GM18907 (cell line): ENCODE measurements around the gene NAT16.
"Not testable (repeated sequence)": the region's sequence is repeated elsewhere in the genome, so short reads cannot be mapped to it uniquely, and the experiment has no call there.

Source experiments
- ATAC-seq: cut with Tn5 transposase; IDR thresholded peaks from one replicate; pipeline ENCODE4 v1.9.1; 2021; ENCODE audit warnings: mild to moderate bottlenecking, moderate library complexity; ENCODE audit not compliant: unreplicated experiment

NAT16 gene

DNA sequence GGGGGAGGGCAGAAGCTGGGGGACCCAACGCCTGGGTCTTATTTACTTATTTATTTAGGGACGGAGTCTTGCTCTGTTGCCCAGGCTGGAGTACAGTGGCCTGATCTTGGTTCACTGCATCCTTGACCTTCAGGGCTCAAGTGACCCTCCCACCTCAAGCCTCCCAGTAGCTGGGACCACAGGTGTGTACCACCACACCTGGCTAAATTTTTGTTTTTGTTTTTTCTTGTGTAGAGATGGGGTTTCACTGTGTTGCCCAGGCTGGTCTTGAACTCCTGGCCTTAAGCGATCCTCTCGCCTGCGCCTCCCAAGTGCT lies 22.5 kb upstream of the NAT16 start:
- no peak for ATAC-seq

DNA sequence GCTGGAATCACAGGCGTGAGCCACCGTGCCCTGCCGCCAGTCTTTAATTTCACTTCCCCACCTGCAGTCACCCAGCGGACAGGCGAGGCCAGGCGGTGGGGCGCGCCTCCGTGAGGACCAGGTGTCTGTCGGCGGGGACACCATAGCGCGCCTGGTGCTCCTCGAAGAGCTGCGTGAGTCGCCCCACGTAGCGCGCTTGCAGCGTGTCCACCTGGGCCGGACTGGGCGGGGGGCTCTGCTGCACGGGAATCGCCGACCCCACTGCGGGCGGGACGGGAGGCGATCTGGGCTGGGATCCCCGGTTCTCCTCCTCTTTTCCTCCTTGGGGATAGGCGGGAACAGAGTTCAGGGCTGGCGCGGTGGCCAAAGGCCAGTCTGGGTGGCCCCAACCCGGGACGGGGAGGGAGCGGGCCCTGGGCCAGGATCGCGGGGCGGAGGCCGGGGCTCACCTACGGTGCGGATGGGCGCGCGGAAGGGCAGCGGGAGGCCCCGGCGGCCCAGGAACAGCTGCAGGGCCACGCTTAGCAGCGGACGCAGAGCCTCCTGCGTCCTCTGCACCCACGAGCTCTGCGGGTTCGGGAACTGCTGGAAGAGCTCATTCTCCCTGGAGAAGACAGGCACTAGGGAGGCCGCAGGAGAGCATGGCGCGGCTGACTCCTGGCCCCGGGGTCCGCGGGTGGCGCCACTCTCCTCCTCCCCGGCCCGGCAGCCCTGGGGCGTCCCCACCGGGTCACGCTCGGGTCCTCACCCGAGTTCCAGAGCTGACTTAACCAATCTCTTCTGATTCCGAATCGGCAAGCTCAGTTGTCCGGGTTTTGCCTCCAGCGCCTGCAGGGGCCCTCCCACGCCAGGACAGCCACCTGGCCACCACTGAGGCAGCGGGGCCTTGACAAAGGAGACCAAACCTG lies 21.9 kb upstream of the NAT16 start:
- no peak for ATAC-seq

DNA sequence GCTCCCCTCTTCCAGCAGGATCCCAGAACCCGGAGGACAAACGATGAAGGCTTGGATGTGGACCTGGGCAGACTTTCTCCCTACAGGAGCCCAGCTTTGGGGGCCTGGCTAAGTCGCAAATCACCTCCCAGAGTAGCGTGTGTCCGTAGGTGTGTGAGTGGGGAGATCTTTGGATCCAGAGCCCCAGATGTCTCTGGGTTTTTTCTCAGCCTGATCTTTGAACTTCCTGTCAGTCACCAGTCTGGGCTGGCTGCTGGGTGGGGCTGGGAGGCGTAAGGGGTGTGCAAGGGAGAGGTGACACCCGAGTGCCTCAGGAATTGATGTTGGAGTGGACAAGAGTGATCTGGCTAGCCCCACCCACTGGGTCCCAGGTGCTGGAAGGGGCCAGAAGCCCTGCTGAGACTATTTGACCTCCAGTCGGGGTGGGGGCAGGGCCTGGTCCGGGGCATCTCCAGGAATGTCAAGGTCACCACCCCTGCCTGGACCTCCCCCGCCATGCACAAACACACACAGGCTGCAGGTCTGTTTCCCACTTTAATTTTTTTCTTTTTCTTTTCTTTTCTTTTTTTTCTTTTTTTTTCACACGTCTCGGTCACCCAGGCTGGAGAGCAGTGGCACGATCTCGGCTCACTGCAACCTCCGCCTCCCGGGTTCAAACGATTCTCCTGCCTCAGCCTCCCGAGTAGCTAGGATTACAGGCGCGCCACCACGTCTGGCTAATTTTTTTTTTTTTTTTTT lies 20.9 kb upstream of the NAT16 start, which contains the start of gene MOGAT3:
Gene MOGAT3, minus strand, starts transcription at position 175 of the 738 bp plus-strand sequence. CDS start 182 bp downstream, outside the sequence.
- no peak for ATAC-seq

DNA sequence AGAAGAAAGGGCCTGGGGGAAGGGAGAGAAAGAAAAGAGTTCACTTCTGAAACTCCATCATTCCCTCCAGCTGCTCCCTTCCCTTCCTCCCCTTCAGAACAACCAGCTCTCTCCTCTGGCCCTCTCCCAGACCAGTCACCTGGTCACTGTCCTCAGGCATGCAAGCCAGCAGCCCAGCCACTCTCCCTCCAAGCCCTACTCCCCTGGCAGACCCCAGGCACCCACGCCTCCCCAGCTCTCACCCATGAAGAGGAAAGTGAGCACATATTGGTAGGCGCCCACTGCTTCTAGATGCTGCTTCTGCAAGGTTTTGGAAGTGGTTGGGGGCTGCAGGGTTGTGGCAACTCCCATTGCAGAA lies 20.4 kb upstream of the NAT16 start:
- ATAC-seq: no peak

DNA sequence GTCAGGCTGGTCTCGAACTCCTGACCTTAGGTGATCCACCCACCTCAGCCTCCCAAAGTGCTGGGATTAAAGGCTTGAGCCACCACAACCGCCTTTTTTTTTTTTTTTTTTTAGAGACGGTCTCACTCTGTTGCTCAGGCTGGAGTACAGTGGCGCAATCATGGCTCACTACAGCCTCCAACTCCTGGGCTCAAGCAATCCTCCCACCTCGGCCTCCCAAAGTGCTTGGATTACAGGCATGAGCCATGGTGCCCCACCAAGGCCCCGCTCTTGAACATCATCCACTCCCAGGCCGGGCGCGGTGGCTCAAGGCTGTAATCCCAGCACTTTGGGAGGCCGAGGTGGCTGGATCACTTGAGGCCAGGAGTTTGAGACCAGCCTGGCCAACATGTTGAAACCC lies 19.4 kb upstream of the NAT16 start:
- ATAC-seq: not testable (repeated sequence)

DNA sequence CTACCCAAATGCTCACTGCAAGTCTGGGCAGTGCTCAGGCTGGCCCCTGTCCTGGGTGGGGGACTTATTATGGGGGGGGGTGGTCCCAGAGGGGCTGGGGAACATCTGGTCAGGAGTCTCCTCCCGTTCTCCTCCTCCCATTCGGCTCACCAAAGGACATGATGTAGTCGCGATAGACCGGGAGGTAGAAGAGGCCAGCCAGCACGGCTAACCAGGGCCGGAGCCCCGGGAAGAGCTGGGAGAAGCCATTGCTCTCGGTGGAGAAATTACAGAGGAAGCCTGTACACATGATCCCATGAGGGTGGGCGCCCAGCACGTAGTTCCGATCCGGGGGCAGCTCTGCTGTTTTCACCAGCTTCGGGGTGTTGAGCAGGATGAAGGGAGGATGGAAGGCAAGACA lies 18.4 kb upstream of the NAT16 start:
- no peak for ATAC-seq

DNA sequence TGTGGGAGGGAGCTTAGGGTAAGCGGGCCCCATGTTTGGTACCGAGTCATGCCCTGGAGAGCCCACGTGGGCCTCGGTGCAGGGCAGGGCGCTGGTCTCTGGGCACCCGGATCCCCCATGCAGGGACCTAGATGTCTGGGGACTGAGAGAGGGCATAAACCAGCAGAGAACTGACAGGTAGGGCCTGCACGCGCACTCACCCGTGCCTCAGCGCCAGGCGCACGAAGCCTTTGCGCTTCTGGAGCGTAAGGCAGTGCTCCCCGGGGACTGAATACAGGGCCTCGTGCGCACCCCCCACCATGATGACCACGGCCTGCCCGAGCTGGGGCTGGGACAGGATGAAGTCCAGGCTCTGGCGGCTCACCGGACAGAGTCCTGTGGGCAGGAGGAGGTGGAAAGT lies 17.9 kb upstream of the NAT16 start:
- no peak for ATAC-seq

DNA sequence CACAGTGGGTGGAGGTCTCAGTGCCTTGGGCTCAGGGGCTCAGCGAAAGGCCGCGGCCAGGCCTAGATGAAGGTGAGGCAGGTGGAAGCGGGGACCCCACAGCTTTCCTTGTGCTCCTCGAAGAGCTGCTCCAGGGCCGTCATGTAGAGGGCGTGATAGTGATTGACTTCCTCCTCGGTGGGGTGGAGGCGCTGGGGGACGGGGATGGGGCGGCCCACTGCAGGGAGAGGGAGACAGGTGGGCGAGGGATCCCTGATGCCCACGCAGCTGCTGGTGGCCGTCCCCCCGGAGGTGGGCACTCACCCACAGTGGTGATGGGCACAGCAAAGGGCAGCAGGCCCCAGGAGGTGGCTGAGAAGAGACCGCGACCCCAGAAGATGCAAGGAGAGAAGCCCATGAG lies 15.8 kb upstream of the NAT16 start:
- no peak for ATAC-seq

DNA sequence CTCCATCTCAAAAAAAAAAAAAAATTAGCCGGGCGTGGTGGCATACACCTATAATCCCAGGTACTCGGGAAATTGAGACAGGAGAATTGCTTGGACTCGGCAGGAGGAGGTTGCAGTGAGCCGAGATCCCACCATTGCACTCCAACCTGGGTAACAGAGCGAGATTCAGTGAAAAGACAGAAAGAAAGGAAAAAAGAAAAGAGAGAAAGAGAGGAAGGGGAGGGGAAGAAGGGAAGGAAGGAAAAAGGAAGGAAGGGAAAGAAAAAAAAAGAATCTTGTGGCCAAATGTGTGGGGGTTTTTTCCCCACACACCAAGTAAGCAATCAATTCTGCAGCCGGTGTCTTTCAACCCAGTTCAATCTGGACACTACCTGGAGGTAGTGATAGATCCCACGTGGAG lies 9.0 kb upstream of the NAT16 start:
- ATAC-seq: no peak

DNA sequence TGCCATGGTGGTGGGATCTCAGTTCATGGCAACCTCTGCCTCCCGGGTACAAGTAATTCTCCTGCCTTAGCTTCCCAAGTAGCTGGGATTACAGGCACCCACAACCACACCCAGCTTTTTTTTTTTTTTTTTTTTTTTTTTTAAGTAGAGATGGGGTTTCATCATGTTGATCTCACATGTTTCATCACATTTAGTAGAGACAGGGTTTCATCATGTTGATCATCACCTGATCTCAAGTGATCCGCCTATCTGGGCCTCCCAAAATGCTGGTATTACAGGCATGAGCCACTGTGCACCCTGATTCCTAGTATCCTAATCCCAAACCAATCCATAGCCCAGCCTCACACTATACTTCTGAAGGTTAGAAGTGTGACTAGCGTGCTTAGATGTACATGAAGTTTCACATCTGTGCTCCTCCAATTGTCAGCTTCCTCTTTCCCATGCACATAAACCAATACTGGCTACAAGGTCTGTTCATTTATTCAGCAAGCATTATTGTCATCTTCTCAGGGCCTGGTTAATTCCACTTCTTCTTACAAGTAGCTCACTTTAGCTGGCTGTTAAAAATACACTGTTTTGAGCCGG lies 6.8 kb upstream of the NAT16 start:
- no peak for ATAC-seq

DNA sequence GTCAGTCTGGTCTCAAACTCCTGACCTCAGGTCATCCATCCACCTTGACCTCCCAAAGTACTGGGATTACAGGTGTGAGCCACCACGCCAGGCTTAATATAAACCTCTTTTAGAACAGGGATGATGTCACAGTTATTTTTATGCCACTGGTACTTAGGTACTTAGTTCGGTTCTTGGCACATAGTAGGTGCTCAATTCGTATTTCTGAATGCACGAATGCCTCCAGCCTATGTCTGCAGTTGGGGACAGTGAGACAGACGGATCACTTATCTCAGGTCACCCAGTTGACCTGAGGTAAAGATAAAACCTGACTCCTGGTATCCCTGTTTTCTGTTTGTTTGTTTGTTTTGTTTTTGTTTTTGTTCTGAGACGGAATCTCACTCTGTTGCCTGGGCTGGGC lies 6.1 kb upstream of the NAT16 start:
- ATAC-seq: no peak

DNA sequence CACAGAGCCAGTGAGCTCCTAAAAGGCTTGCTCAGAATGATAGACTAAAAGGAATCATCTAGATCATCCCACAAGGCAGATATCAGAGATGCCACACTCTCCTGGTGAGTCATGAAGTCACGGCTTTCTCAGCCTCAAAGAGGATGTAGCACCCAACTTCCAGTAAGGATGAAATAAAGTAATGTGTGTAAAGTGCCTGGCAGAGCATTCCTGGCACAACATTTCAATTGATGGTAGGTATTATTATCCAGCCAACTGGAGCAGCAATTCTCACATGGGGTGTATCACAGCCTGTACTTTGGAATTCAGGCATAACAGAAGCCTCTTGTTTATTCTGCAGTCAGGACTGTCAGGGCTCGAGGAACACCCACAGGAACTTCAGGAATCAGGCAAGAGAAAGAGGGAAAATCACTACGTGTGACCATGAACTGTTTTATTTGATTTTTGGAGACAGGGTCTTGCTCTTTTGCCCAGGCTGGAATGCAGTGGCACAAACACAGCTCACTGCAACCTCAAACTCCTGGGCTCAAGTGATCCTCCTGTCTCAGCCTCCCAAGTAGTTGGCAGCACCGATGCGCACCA lies 5.3 kb upstream of the NAT16 start:
- no peak for ATAC-seq

DNA sequence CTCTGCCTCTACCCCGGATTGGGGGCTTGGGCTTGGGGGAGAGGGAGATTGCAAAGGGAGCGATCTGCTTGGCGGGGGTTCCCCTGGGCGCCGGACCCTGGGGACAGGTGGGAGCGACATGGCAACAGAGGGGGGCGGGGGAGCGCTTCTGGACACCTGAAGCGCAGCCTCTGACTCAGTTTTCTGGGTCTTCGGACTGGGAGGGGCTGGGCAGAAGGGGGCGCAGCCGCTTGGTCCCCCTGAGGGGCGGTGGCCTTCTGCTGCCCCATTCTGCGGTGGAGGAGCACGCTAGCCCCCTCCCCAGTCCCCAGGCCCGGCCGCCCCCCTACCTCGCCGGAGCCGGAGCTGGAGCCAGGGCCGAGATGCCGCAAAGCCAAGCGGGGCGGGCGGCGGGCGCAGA lies 380 bp downstream of the NAT16 start:
- no peak for ATAC-seq

DNA sequence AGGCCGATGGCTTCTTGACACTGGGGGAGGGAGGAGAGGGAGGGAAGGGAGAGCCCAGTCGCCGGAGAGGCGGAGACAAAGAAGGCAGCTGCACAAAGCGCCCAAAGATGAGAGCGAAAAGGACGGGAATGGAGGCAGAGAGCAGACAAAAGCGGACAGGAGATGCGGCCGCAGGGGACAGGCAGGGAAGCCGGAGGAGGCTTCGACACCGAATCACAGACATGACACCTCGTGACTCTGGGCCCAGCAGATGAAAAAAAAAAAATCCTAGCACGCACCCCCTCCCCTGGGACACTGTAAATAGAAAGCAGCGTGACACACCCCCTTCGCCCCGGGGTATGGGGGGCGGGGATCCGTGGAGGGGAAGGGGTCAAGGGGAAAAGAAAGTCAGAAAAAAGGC lies 976 bp downstream of the NAT16 start:
- no peak for ATAC-seq

DNA sequence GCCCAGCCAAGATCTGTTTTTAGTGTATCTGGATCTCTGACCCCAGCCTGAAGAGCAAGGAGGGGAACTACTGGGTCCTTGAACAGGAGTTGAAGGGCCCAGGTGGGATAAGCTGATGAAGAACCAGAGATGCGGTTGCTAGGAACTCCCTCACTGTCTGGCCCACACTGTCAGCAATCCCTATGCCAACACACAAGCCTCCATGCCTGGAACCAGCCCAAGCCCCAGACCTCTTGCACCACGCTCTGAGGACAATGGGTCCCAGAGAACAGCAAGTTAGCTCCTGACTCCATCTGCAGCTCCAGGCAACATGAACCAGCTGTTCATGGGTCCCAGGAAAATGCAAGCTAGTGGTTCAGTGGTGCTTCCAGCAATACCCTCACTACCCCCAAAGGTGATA lies 2.4 kb downstream of the NAT16 start:
- ATAC-seq: no peak

DNA sequence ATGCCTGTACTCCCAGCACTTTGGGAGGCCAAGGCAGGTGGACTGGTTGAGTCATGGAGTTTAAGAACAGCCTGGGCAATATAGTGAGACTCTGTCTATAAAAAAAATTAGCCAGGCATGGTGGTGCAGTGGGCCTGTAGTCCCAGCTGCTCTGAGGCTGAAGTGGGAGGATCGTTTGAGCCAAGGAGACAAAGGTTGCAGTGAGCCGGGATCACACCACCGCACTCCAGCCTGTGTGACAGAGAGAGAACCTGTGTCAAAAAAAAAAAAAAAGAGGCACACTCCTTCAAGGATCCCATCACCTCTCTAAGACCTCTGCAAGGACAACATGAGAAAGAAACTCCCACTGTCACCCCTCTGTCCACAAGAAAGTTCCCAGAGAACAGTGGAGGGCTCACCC lies 4.4 kb downstream of the NAT16 start:
- no peak for ATAC-seq

DNA sequence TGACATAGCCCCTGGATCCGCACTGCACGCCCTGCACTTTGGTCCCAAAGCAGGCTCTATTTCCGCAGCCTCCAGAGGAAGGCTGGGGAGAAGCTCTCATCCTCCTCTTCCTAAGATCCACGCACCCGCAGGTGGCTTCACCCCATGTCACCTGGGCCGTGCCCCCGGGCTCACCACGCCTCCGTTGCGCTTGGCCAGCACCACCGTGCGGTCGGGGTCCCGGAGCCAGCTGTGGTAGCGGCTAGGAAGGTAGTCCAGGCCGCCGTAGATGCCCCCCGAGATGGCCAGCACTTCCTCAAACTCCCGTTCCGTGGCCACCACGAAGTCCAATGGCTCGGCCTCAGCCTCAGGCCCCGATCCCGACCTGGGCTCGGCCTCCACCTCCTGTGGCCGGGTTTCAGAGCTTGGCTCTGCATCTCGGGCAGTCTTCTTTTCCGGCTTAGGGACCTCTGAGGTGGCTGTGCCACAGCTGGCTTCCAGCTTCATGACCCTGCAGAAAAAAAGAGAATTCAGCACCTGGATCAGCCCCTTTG lies 5.7 kb downstream of the NAT16 start:
- ATAC-seq: no peak

DNA sequence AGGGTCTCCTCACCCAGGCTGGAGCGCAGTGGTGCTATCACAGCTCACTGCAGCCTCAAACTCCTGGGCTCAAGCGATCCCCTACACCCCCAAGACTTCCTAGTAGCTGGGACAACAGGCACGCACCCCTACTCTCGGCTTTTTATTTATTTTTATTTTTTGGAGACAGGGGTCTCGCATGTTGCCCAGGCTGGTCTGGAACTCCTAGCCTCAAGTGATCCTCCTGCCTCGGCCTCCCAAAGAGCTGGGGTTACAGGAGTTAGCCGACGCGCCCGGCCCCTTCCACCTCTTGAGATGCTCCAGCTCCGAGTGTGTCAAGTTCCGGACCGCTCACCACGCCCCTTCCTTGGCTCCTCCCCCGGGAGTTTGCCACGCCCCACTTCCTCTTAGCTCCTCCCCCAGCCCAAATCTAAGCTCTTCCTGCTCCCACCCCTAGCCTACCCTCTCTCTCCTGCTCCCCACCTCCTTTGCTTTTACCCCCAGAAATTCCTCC lies 6.3 kb downstream of the NAT16 start:
- no peak for ATAC-seq

DNA sequence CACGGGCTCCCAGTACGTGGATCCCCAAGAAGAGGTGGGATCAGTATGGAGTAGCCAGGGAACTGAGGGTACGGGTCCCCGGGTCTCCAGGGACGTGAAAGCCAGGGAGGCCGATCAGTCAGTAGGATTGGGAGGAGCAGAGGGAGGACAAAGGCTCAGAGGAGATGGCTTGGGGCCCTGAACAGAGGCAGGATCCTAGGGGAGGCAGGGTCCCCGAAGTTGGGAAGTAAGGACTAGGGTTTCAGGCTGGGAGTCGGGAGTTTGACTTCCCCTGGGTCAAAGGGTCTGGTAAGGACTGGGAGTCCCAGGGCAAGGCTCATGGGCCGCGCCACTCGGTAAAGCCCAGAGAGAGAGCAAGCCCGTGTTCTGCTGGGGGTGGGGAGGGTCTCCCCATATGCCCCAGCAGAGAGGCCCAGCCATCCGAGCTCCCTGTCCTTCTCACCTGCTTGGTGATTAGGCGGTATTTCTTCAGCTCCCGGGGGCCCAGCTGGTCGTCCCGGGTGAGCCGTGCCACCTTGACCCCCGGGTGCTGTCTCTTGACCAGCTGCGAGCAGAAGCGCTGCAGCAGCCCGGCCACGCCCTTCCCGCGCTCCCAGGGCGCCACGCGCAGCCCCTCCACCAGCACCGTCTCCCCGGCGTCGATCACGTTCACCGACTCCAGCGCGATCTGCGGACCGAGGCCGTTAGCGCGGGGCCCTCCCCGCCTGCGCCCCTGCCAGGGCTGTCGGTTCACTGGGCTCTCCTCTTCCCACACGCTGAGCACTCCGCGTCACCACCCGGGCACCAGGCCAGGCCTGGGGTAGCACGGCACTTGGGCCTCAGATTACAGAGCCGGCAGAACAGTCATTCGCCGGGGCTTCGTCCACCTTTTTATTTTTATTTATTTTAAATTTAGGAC lies 7.0 kb downstream of the NAT16 start:
- no peak for ATAC-seq
